Retinal pigment epithelial cell (primary cell): ENCODE measurements around the gene PTPRT.

Experiments used
- DNase-seq: peaks from one replicate; pipeline ENCODE4 v3.0.0-alpha.2; 2010; ENCODE audit warnings: low read depth
- H3K4me3 ChIP-seq: 2 replicates; pipeline ENCODE4 v1.5.1; 2011; ENCODE audit warnings: mild to moderate bottlenecking, low read length, control low read depth, moderate library complexity
- TF ChIP-seq, protein P1 (sequence below): conservative IDR thresholded peaks from 2 replicates; pipeline ENCODE4 v1.5.1; 2011; ENCODE audit warnings: low read depth, low read length, control low read depth, inconsistent platforms

Gene PTPRT

DNA sequence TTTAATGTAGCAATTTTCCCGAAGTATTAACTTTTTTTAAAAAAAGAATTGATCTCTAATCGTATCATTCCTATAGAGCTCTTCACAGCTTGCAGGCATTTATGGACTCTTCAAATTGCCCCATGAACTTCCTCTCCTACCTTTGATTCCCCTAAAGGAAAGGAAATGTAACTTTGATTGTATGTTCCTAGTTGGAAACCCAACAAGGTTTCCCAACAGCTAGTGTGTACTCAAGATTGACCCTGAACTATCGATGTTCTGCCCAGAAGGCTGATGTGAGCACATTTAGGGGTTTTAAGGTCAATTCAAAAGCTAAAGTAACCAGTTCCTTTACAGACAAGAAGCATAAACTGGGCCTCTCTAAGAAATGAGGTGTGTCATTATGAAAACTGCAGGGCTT is 491.7 kb downstream of the PTPRT start:
- TF ChIP-seq, protein P1, sequence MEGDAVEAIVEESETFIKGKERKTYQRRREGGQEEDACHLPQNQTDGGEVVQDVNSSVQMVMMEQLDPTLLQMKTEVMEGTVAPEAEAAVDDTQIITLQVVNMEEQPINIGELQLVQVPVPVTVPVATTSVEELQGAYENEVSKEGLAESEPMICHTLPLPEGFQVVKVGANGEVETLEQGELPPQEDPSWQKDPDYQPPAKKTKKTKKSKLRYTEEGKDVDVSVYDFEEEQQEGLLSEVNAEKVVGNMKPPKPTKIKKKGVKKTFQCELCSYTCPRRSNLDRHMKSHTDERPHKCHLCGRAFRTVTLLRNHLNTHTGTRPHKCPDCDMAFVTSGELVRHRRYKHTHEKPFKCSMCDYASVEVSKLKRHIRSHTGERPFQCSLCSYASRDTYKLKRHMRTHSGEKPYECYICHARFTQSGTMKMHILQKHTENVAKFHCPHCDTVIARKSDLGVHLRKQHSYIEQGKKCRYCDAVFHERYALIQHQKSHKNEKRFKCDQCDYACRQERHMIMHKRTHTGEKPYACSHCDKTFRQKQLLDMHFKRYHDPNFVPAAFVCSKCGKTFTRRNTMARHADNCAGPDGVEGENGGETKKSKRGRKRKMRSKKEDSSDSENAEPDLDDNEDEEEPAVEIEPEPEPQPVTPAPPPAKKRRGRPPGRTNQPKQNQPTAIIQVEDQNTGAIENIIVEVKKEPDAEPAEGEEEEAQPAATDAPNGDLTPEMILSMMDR, result no peak
- H3K4me3 ChIP-seq, result no peak overlapping the region
- no peak for DNase-seq

DNA sequence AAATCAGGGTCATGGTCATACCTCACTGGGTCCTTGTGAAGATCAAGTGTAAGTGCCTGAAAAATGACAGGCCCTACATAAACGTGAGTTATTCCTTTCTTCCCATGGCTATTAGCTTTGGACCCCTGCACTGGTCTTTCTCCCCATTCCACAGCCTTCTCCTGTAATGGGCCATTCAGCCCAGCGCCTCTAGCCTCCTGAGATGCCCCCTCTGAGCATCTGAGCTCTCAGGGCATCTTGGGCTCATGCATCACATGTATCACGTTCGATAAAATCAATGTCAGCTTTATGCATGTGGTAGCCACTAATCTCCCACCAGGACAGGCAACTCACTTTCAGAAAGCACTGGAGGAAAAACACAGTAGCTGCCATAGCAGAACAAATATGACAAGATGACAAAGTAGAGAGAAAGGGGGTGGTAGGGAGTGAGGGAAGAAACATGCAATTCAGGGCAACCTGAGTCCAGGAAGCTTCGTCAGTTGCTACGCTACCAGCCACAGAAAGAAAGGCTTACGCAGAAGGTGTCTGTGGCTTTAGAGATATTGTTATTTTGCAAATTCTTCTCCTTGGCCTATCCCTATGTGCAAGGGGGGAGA is 498.8 kb downstream of the PTPRT start:
- TF ChIP-seq, protein P1, result no peak
- no peak for DNase-seq
- H3K4me3 ChIP-seq, result no peak overlapping the region

DNA sequence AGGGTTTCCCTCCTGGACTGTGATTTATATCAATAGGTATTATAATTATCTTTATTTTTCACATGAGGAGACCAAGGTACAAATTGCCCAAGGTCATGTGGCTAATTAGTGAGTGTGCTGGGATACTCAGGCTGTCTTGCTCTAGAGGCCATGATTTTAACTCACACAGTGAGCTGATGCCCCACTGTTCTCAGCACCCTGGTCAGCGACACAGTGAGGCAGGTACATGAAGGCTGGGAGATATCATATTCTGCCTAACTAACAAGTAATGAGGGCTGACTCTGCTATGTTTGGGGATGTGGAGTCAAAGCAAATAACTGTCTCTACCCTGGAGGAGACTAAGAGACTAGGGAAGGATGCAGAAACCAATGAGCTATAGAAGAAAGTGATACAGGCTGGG is 501.1 kb downstream of the PTPRT start:
- no peak for DNase-seq
- no peak overlapping the region for H3K4me3 ChIP-seq
- TF ChIP-seq, protein P1, result no peak

DNA sequence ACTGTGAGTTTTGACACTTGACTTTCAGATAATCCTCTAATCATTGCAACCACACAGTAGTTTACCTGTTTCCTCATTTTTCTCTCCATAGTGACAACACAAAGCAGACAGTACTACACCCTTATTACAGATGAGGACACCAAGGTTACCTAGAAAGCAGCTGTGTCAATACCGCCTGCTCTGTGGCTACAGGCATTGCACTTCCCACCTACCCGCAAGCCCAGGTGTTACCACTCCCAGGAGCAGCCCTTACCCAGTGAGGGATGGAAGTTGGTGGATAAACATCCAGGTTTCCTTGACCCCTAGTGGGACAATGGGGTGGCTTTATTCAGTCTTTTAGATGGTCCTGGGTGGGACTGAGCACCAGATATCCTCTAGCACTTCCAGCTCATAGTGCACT is 503.6 kb downstream of the PTPRT start:
- no peak for DNase-seq
- TF ChIP-seq, protein P1, result no peak
- no peak overlapping the region for H3K4me3 ChIP-seq

DNA sequence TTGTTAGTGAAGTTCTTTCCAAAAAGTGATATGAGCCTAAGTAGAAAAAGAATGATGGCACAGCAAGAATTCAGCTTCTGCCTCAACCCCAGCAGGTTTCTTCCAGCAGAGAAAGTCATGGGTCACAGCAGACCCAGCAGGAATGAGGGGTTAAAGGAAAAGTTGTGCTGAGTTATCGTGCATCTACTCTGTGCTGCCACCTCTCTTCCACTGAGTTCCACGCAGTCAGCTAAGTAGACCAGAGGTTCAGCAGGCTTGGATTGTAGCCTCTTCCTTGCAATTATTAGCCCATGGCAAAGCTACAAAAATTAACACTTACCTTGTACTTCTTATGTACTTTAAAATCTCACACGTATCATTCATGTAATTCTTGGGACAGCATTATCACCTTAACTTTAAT is 510.8 kb downstream of the PTPRT start:
- DNase-seq, result no peak
- H3K4me3 ChIP-seq, result no peak overlapping the region
- TF ChIP-seq, protein P1, result no peak

DNA sequence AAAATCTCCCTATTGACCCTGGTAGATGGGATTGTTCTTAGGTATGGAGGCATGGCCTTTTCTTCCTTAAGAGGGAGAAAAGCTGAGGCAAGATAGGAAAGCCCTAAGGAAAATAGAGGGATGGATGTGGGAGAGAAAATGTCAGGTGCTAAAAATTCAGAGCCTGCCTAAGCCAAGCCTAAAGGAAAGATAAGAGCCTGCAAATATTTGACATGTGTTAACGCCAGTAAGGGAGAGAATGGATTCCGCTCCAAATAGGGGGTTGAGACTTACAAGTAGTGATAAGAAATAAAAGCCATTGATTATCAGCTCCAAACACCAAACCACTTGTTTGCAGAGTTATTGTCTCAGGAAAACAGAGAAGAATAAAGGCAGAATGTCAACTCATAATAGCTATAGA is 533.6 kb downstream of the PTPRT start:
- TF ChIP-seq, protein P1, result no peak
- DNase-seq, result no peak

DNA sequence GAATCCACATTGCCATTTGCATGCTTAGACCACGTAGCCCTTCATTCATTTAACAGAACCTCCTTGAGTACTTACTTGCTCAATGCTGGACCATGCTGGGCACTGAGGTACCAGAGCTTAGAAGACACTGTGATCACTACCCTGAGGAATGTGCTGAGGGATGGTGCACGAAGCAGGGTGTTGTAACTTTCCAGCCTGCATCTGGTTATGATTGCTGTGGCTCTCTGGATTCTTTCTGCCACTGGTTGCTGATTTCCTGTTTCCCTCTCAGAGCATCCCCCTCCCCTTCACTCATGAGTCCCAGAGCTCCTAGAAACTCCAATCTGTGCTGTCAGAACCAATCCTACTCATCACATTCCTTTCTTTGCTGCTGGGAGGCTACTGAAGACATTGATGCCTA is 537.4 kb downstream of the PTPRT start:
- no peak for DNase-seq
- H3K4me3 ChIP-seq, result no peak overlapping the region
- TF ChIP-seq, protein P1, result no peak

More for the DNA sequence above, 533.6 kb downstream of the PTPRT start:
- no peak overlapping the region for H3K4me3 ChIP-seq
